ENCODE data around the gene CA5A.
A peak's percentile ranks its signal among the peaks of the same experiment; 100 is the strongest.
"Not testable (repeated sequence)": the region's sequence is repeated elsewhere in the genome, so short reads cannot be mapped to it uniquely, and the experiment has no call there.

CA5A gene

DNA sequence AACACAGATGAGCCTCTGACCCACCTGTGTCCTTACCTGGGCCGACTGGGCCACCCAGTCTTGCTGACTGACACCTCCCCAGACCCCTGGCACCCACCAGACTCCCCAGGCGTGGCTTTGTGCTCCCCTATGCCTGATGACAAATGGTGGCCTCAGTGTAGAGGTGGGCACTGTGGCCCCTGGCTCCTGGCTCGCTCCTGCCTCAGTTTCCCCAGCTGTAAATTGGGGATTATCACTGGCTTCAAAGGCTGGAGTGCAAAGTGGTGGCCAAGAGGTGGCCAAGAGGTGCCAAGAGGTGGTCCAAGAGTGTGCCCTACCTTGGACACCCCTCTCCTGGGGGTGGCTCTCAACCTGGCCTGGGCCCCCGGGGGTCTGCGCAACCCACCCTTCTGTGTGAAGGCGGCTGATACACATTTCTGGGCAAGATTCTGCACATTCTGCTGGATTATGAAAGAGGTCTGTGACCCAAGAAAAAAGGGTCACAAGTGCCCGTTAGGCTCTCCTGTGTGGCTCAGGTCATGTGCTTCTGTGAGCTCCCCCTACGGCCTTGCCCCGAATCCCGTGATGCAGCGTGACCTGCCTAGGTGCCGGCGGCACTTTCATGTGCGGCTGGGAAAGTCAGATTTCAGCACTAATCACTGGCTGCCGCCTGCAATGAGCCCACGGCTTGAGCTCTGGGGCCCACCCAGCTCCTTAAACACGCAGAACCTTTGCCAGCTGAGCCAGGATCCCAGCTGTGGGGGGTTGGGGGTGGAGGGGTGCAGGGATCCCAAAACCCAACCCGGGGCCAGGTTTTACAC, 74.8 kb downstream of the CA5A start:
- not testable (repeated sequence) for H3K27me3 ChIP-seq (ENCODE audit: control insufficient read depth, insufficient read depth, low read length); H3K36me3 ChIP-seq (ENCODE audit: control insufficient read depth, insufficient read depth, low read length); H3K9me3 ChIP-seq (ENCODE audit: control insufficient read depth, low read length); H3K9ac ChIP-seq (ENCODE audit: low read length); H3K4me3 ChIP-seq (ENCODE audit: low read length)
- peaks cover 17% of the 10 kb centered on the region for H3K4me1 ChIP-seq (ENCODE audit: control insufficient read depth, insufficient read depth, low read length)

DNA sequence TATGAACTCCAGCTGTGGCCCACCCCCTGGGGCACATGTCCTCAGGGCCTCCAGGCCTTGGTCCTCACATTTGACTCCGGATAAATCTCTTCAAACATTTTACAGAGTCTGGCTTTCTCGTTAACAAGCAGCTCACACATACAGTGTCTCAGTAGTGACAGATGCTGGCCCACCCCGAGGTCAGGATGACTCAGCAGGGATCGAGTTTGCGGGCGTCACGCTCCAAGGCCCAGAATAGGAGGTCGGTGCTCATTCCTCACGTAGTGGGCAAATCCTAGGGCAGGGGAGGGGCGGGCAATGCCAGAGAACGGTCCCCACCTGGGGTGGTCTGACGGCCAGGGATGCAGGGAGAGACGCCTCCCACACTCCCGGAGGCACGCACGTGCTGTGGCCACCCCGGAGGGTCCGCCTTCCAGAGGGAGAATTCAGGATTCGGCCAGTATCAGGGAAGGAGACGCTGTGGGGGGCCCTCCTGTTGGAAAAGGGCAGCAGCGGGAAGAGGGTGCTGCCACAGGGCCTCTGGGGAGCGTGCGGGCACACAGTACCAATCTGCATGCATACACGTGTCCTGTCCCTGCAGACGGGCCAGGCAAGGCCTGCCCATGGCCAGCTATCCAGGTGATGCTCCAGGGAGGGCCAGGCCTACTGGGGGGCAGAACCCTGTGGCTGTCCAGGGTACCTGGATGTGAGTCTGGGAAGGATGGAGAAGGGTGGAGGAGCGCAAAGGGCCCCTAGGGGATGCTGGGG, 75.6 kb downstream of the CA5A start:
- Histone ChIP-seq H3K36me3 (ENCODE audit: control insufficient read depth, insufficient read depth, low read length) (no peaks in the 10 kb centered on the region), H3K4me3 (ENCODE audit: low read length) (no peak overlapping the region), H3K9me3 (ENCODE audit: control insufficient read depth, low read length) (no peaks in the 10 kb centered on the region), H3K9ac (ENCODE audit: low read length) (no peak overlapping the region), H3K27me3 (ENCODE audit: control insufficient read depth, insufficient read depth, low read length) (peaks cover 5% of the 10 kb centered on the region), H3K4me1 (ENCODE audit: control insufficient read depth, insufficient read depth, low read length) (peaks cover 22% of the 10 kb centered on the region)

DNA sequence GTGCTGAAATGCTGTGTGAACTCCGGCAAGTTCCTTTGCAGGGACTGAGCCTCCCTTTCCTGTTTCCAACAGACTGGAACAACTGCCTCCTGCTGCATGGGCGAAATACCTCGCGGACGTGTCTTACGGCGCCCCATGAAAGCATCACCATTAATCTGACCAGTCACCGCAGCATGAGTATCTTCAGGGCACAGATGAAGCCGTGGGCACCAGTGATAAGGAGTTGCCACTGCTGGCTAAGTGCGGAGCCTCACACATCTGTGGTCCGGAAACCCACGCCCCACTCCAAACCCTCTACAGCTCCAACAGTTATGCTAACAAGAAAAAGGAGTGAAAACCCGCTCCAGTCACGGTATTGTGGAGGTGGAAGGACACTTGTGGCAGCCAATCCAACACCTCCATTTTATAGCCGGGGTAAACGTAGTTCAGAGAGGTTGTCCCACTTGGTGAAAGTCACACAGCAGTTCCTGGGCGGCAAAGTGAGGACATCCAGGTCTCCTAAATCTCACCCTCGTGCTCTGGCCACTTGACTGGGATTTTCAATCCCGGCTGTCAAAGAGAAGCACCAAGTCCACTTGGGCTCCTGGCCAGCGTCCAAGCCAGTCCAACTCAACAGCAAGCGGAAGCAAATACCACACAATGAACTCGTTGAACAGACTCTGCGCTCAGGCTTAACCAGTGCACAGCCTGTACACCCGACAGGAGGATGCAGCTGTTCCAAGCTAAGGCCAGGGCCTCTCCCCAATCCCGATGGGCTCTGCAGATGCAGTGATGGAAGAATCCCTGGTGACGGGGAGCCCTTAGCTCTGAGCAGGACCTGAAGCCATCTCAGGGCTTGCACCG, 78.0 kb downstream of the CA5A start:
- H3K9ac ChIP-seq (ENCODE audit: low read length); H3K9me3 ChIP-seq (ENCODE audit: control insufficient read depth, low read length); H3K36me3 ChIP-seq (ENCODE audit: control insufficient read depth, insufficient read depth, low read length); H3K27me3 ChIP-seq (ENCODE audit: control insufficient read depth, insufficient read depth, low read length); H3K4me3 ChIP-seq (ENCODE audit: low read length): not testable (repeated sequence)
- H3K4me1 ChIP-seq (ENCODE audit: control insufficient read depth, insufficient read depth, low read length) = peaks cover 32% of the 10 kb centered on the region

DNA sequence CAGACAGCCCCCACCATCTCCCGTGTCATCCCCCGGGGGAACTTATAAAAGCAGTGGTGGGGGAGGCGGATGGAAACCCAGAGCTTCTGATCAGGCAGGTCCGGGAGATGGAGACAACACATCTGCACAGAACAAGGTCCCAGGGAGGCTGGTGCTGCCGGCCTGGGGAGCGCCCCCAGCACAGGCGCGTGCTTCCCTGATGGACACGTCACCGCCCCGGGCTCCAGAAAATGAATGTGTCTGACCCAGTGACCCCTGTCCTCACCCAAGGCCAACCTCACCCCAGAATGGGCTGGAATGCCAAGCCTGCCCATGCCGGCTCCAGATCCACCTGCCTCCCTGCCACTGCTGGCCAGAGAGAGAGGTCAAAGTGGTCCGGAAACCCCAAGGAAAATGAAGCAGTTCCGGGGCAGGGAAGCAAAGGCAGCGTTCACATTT, 79.5 kb downstream of the CA5A start:
- no peak overlapping the region for H3K9ac ChIP-seq (ENCODE audit: low read length)

DNA sequence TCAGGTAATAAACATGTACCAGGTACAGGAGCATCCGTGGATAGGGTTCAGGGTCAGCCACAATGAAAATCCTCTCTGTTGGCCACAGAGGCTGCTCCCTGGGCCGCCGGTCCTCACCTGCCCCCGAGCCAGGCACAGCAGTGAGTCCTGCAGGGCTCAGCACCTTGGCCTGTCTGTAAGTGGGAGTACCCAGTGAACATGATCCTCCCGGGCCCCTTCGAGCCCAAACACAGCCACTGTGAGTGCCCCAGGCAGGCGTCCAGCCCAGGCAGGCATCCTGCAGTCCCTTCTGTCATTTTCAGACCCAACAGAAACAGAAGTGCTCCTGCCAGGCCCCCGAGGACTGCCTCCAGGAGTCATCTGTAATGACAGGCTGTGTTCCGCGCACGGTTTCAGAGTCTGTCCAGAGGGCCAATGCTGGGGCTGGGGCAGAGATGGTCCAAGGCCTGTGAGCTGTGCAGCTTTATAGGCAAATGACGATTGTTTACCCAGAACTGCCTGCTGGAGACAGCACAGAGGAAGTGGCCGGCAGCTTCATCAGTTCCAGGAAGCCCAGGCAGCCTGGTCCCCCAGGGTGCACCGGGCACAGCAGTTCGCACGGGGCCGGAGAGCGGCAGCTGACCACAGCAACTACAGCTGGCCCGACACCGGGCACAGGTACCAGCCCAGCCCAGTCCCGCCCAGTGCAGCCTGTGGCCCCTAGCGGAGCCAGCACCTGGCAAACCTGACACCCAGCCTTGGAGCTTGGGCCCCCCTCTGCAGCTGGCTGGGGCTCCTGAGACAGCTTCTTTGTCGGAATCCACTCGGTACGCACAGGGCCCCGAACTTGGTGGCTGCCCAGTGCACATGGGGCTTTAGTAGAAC, 80.2 kb downstream of the CA5A start:
- Histone ChIP-seq H3K4me1 (ENCODE audit: control insufficient read depth, insufficient read depth, low read length) (peaks cover 38% of the 10 kb centered on the region), H3K9ac (ENCODE audit: low read length) (peak overlapping the region; percentile 17), H3K36me3 (ENCODE audit: control insufficient read depth, insufficient read depth, low read length) (no peaks in the 10 kb centered on the region), H3K27me3 (ENCODE audit: control insufficient read depth, insufficient read depth, low read length) (peaks cover 8% of the 10 kb centered on the region), H3K4me3 (ENCODE audit: low read length) (no peak overlapping the region), H3K9me3 (ENCODE audit: control insufficient read depth, low read length) (no peaks in the 10 kb centered on the region)

More for the DNA sequence above, 79.5 kb downstream of the CA5A start:
- H3K4me1 ChIP-seq (ENCODE audit: control insufficient read depth, insufficient read depth, low read length) = peaks cover 38% of the 10 kb centered on the region
- H3K4me3 ChIP-seq (ENCODE audit: low read length) = no peak overlapping the region
- H3K36me3 ChIP-seq (ENCODE audit: control insufficient read depth, insufficient read depth, low read length) = no peaks in the 10 kb centered on the region
- peaks cover 8% of the 10 kb centered on the region for H3K27me3 ChIP-seq (ENCODE audit: control insufficient read depth, insufficient read depth, low read length)
- no peaks in the 10 kb centered on the region for H3K9me3 ChIP-seq (ENCODE audit: control insufficient read depth, low read length)

DNA sequence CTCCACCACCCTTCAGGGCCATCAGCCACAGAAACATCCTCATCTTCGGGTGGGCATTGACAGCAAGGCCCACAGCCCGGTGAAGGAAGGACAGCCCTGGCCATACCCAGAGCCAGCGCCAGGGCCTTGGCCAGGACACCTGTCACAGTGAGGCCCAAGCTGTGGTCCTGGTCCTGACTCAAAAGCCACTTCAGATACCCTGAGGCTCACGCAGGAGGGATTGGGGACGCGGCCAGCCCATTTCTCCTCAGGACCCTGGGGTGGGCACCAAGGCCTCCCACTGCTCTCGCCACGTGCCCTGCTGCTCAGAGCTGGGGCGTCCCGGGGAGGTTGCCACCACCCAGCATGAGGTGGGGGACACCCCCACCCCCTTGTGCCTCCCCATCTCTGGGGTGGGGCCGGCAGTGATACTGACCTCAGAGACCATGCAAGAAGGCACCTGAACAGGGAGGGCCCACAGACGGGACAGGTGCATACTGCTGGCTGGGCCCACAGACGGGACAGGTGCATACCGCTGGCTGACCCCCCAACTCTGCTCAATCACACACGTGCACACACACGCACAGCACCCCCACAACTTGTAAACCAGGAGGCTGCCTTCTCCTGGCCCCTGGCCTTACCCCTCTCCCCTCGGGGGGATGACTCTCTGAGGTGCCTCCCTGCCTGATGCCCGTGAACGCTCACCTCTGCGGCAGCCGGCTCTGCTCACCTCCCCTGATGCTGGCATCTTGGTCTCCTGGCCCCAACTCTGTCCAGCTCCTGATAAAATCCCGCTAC, 81.2 kb downstream of the CA5A start:
- no peaks in the 10 kb centered on the region for H3K9me3 ChIP-seq (ENCODE audit: control insufficient read depth, low read length)
- H3K36me3 ChIP-seq (ENCODE audit: control insufficient read depth, insufficient read depth, low read length) = no peaks in the 10 kb centered on the region
- no peak overlapping the region for H3K4me3 ChIP-seq (ENCODE audit: low read length)
- H3K9ac ChIP-seq (ENCODE audit: low read length) = peak overlapping the region; percentile 17
- H3K27me3 ChIP-seq (ENCODE audit: control insufficient read depth, insufficient read depth, low read length) = peaks cover 12% of the 10 kb centered on the region
- H3K4me1 ChIP-seq (ENCODE audit: control insufficient read depth, insufficient read depth, low read length) = peaks cover 44% of the 10 kb centered on the region

DNA sequence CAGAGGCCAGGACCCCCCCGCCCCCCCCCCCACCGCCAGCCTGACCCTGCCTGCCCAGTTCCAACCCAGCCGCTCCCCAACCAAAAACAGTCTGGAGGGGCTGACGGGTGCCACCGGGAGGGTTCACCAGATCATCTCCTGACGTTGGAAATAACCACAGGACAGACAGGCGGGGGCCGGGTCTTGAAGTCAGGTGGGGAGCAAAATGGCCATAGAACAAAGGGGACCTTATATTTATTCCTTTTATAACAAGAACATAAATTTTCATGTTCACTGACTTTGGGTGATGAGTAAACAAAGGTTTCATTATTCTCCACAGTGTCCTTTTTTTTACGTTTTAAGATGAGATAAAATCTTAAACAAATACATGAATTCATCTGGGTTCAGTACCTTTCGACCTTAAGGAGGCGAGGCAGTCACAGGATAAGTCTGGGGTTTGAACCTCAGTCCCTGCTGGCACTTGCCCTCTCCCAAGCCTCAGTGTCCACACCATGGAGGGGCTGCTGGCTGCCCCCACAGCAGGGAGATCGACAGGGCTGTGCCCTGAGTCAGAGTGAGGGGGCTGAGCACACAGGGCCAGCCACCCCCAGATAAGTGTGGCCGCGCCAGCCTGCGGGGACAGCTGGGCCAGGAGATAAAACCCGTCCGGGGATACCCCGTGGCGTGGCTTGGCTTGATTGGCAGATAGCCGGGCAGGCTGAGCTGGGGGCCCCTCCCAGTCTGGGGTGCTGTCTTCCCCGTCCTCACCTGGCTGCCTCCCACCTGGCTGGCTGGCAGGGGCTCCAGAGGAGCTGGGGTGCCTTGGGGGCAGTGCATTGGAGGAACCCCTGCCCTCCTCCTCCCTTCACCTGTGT, 82.0 kb downstream of the CA5A start:
- H3K4me1 ChIP-seq (ENCODE audit: control insufficient read depth, insufficient read depth, low read length) = peaks cover 51% of the 10 kb centered on the region
- no peaks in the 10 kb centered on the region for H3K9me3 ChIP-seq (ENCODE audit: control insufficient read depth, low read length)
- H3K36me3 ChIP-seq (ENCODE audit: control insufficient read depth, insufficient read depth, low read length) = no peaks in the 10 kb centered on the region
- H3K27me3 ChIP-seq (ENCODE audit: control insufficient read depth, insufficient read depth, low read length) = peaks cover 12% of the 10 kb centered on the region
- H3K9ac ChIP-seq (ENCODE audit: low read length) = no peak overlapping the region
- no peak overlapping the region for H3K4me3 ChIP-seq (ENCODE audit: low read length)

DNA sequence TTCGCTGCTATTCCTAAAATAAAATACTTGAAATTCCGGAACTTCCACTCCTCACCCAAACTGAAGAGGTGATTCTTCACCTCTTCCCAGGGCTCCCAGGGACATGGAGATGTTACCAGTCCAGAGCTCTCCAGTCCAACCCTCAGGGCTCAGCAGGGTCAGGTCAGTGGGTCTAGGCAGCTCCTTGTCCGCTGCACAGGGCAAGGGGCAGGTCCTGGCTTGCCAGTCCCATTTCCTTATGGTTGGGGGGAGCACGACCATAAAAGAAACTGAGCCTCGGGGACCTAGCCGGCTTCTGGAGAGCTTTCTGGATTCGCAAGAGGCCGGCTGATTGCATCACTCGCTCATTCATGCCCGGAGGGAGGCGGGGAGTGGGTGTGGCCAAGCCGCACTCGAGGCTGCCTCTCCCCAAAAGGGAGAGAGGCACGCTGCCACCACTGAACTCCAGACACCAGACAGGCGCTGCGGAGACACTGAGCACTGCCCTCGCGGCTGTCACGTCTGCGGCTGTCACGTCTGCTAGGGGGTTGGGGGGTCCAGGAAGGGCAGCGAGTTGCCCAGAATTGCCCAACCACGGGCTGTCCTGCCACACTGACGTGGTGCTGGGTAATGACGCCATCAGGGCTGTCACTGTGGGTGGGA, 82.8 kb downstream of the CA5A start:
- H3K9ac ChIP-seq (ENCODE audit: low read length) = peak overlapping the region; percentile 41
- no peak overlapping the region for H3K4me3 ChIP-seq (ENCODE audit: low read length)
- no peaks in the 10 kb centered on the region for H3K9me3 ChIP-seq (ENCODE audit: control insufficient read depth, low read length)
- H3K36me3 ChIP-seq (ENCODE audit: control insufficient read depth, insufficient read depth, low read length) = no peaks in the 10 kb centered on the region
- peaks cover 51% of the 10 kb centered on the region for H3K4me1 ChIP-seq (ENCODE audit: control insufficient read depth, insufficient read depth, low read length)
- peaks cover 12% of the 10 kb centered on the region for H3K27me3 ChIP-seq (ENCODE audit: control insufficient read depth, insufficient read depth, low read length)

DNA sequence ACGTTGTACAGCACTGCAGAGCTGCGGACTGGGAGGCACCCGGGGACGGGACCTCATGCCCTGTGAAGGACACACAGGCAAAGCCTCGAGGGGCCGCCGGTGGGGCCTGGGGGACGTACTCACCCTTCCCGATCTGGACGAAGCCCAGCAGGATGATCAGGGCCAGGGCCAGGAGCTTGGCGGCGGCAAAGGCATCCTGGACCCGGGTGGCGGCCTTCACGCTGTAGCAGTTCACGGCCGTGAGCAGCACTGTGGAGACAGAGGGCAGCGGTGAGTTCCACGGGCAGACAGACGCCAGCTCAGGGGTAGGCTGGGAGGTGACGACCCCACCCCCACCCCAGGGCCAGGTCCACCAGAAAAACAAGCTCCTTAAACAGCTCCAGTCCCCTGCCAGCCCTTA, 84.7 kb downstream of the CA5A start:
- no peak overlapping the region for H3K9ac ChIP-seq (ENCODE audit: low read length)
- H3K36me3 ChIP-seq (ENCODE audit: control insufficient read depth, insufficient read depth, low read length) = no peaks in the 10 kb centered on the region
- H3K4me1 ChIP-seq (ENCODE audit: control insufficient read depth, insufficient read depth, low read length) = peaks cover 71% of the 10 kb centered on the region
- no peaks in the 10 kb centered on the region for H3K9me3 ChIP-seq (ENCODE audit: control insufficient read depth, low read length)
- H3K27me3 ChIP-seq (ENCODE audit: control insufficient read depth, insufficient read depth, low read length) = peaks cover 12% of the 10 kb centered on the region
- no peak overlapping the region for H3K4me3 ChIP-seq (ENCODE audit: low read length)

DNA sequence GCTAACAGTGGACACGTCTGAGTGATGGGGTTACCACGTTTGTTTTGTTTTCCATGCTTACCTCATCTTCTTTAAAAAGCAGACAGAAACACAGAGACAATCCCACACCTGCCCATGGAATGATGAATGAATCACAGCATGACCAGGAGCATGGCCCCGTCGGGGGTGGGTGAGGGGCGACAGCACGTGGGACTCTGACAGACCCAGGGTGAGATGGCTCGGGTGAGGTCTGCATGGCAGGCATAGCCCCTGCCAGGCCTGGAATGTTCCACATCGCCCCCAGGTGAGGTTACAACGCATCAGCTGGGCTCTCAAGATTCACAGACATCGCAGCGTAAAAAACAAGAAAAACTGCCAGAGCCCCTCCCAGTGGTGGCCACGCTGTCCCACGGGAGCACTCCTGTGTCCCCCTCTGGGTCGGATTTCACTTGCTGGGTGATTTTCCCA, 85.2 kb downstream of the CA5A start:
- H3K36me3 ChIP-seq (ENCODE audit: control insufficient read depth, insufficient read depth, low read length) = no peaks in the 10 kb centered on the region
- H3K9ac ChIP-seq (ENCODE audit: low read length) = no peak overlapping the region
- H3K27me3 ChIP-seq (ENCODE audit: control insufficient read depth, insufficient read depth, low read length) = peaks cover 12% of the 10 kb centered on the region
- no peak overlapping the region for H3K4me3 ChIP-seq (ENCODE audit: low read length)
- H3K4me1 ChIP-seq (ENCODE audit: control insufficient read depth, insufficient read depth, low read length) = peaks cover 75% of the 10 kb centered on the region
- H3K9me3 ChIP-seq (ENCODE audit: control insufficient read depth, low read length) = no peaks in the 10 kb centered on the region

All from mucosa of stomach (tissue), 1 donor.